Osteoblast (primary cell): ENCODE data around the gene KIF25. TPM values are rescaled to one million over a fixed set of nuclear protein-coding genes. Genes with fewer than 3 reads are reported as not detected.

Experiments
- DNase-seq: peaks from one replicate; pipeline ENCODE4 v3.0.0; 2011; ENCODE audit warnings: low spot score, mixed read lengths; ENCODE audit not compliant: insufficient read length; ENCODE audit errors: missing footprints
- H2AFZ ChIP-seq: 2 replicates; pipeline ENCODE4 v1.6.0; 2011; ENCODE audit warnings: mild to moderate bottlenecking, low read length
- H3K27ac ChIP-seq: 2 replicates; pipeline ENCODE4 v1.5.1; 2011; ENCODE audit warnings: mild to moderate bottlenecking, low read depth, low read length, moderate library complexity
- H3K27me3 ChIP-seq: 2 replicates; pipeline ENCODE4 v1.6.0; 2012; ENCODE audit warnings: mild to moderate bottlenecking, control low read depth, inconsistent platforms, low read length, moderate library complexity; ENCODE audit not compliant: insufficient read depth
- H3K36me3 ChIP-seq: 2 replicates; pipeline ENCODE4 v1.5.1; 2011; ENCODE audit warnings: mild to moderate bottlenecking, low read length, control low read depth, moderate library complexity; ENCODE audit not compliant: insufficient read depth
- H3K4me1 ChIP-seq: 2 replicates; pipeline ENCODE4 v1.5.1; 2011; ENCODE audit warnings: mild to moderate bottlenecking, low read length, control low read depth, moderate library complexity; ENCODE audit not compliant: insufficient read depth
- H3K4me2 ChIP-seq: 2 replicates; pipeline ENCODE4 v1.6.0; 2011; ENCODE audit warnings: mild to moderate bottlenecking, low read length; ENCODE audit not compliant: insufficient read depth
- H3K4me3 ChIP-seq: fragments of 200-600 bp; sonication (generic); 3 replicates; pipeline ENCODE4 v1.5.1; 2012; ENCODE audit warnings: mild to moderate bottlenecking, low read length, inconsistent platforms; ENCODE audit not compliant: insufficient read depth
- H3K79me2 ChIP-seq: 2 replicates; pipeline ENCODE4 v1.6.0; 2012; ENCODE audit warnings: mild to moderate bottlenecking, low read length, control low read depth, inconsistent platforms; ENCODE audit not compliant: insufficient read depth
- H3K9me3 ChIP-seq: 2 replicates; pipeline ENCODE4 v1.5.1; 2011; ENCODE audit warnings: low read depth, low read length, control low read depth
- H4K20me1 ChIP-seq: 2 replicates; pipeline ENCODE4 v1.6.0; 2012; ENCODE audit warnings: mild to moderate bottlenecking, low read length, control low read depth; ENCODE audit not compliant: insufficient read depth
- CTCF ChIP-seq: IDR thresholded peaks from 2 replicates; pipeline ENCODE4 v1.5.1; 2011; ENCODE audit warnings: mild to moderate bottlenecking, low read depth, low read length, moderate library complexity; ENCODE audit errors: extremely low read depth
- total RNA-seq: library from RNA; depleted of rRNA; stranded (reverse); fragments of >200 nt; gene quantifications from 2 replicates; pipeline ENCODE4 v1.2.3, GENCODE V29; 2012

KIF25 gene
- total RNA-seq, 1 donor, result not detected

- no peak for TF ChIP-seq CTCF
- Histone ChIP-seq H4K20me1 (no peaks in the 10 kb centered on the region), H3K27me3 (peaks cover 34% of the 10 kb centered on the region), H3K4me1 (peaks cover 6% of the 10 kb centered on the region), H3K4me3 (no peak overlapping the region), H3K36me3 (no peaks in the 10 kb centered on the region), H3K9me3 (peaks cover 21% of the 10 kb centered on the region), H3K4me2 (no peak overlapping the region), H2AFZ (no peak overlapping the region), H3K27ac (no peak overlapping the region), H3K79me2 (no peaks in the 10 kb centered on the region)
- no peak for DNase-seq
Measured at GRCh38 chr6:168012431-168013249, 15.2 kb downstream of the KIF25 start.

GRCh38 chr6:168013250-168013915 is 15.9 kb downstream of the KIF25 start:
- no peaks in the 10 kb centered on the region for H4K20me1 ChIP-seq
- no peak for DNase-seq
- no peaks in the 10 kb centered on the region for H3K79me2 ChIP-seq
- no peak overlapping the region for H3K4me3 ChIP-seq
- no peak overlapping the region for H2AFZ ChIP-seq
- H3K27ac ChIP-seq, result no peak overlapping the region
- peaks cover 3% of the 10 kb centered on the region for H3K4me1 ChIP-seq
- H3K27me3 ChIP-seq, result peaks cover 40% of the 10 kb centered on the region
- no peak for TF ChIP-seq CTCF
- no peak overlapping the region for H3K4me2 ChIP-seq
- no peaks in the 10 kb centered on the region for H3K36me3 ChIP-seq
- H3K9me3 ChIP-seq, result peaks cover 21% of the 10 kb centered on the region

GRCh38 chr6:168014428-168014827 is 17.0 kb downstream of the KIF25 start:
- Histone ChIP-seq H3K36me3 (no peaks in the 10 kb centered on the region), H4K20me1 (no peaks in the 10 kb centered on the region), H2AFZ (no peak overlapping the region), H3K4me1 (peaks cover 3% of the 10 kb centered on the region), H3K9me3 (peaks cover 21% of the 10 kb centered on the region), H3K4me3 (no peak overlapping the region), H3K79me2 (no peaks in the 10 kb centered on the region), H3K27me3 (peaks cover 40% of the 10 kb centered on the region), H3K27ac (no peak overlapping the region), H3K4me2 (no peak overlapping the region)
- DNase-seq, result no peak
- TF ChIP-seq CTCF, result no peak

DNA sequence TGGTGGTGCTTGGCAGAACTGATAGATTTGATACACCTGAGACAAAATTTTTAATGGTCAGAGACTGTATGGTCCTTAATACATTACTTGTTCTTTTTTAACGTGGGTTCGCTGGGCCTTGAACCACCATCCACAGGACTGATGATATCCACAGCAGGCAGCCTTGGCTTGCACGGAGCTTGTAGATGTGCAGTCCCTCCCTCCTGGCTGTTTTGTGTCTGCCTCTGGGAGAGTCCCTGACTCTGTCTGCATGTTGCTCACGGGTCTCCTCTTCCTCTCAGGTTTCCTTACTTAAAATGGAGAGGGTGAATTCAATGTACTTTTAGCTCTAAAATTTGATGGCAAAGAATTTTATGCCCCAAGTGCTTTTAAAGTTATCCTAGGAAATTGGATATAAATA is 17.5 kb downstream of the KIF25 start:
- Histone ChIP-seq H3K27me3 (peaks cover 41% of the 10 kb centered on the region), H3K79me2 (no peaks in the 10 kb centered on the region), H3K9me3 (peaks cover 21% of the 10 kb centered on the region), H2AFZ (no peak overlapping the region), H3K36me3 (no peaks in the 10 kb centered on the region), H3K27ac (no peak overlapping the region), H3K4me2 (no peak overlapping the region), H4K20me1 (no peaks in the 10 kb centered on the region), H3K4me3 (no peak overlapping the region), H3K4me1 (peaks cover 3% of the 10 kb centered on the region)
- no peak for TF ChIP-seq CTCF
- no peak for DNase-seq
